Central memory CD4-positive, alpha-beta T cell (primary cell): Measurements from ENCODE around the gene ZDHHC1.
"Not testable (repeated sequence)": the region's sequence is repeated elsewhere in the genome, so short reads cannot be mapped to it uniquely, and the experiment has no call there.

Source experiments
- DNase-seq: peaks from one replicate; pipeline ENCODE4 v3.0.0; 2022

ZDHHC1 gene

DNA sequence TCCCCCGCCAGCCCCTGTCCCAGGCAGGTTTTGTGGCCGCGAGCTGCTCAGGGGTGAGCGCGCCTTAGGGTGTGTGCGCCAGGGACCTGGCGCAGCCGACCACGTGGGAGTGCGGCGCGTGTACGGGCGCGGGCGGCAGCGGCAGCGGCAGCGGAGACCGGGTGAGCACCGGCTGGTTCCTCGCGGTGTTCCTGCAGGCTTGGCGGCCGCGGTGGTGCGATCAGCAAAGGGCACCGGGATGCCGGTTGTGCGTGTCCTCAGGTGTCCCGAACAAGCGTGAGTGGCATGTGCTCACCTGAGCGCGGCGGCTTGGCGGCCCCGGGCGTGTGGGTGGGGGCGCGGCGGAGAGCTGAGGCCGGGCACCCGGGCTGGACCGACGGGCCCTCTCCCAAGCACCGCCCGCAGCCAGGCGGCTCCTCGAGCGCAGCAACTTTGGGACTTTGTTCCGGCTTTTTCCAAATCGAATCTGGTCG, 14.3 kb upstream of the ZDHHC1 start:
- no peak for DNase-seq

DNA sequence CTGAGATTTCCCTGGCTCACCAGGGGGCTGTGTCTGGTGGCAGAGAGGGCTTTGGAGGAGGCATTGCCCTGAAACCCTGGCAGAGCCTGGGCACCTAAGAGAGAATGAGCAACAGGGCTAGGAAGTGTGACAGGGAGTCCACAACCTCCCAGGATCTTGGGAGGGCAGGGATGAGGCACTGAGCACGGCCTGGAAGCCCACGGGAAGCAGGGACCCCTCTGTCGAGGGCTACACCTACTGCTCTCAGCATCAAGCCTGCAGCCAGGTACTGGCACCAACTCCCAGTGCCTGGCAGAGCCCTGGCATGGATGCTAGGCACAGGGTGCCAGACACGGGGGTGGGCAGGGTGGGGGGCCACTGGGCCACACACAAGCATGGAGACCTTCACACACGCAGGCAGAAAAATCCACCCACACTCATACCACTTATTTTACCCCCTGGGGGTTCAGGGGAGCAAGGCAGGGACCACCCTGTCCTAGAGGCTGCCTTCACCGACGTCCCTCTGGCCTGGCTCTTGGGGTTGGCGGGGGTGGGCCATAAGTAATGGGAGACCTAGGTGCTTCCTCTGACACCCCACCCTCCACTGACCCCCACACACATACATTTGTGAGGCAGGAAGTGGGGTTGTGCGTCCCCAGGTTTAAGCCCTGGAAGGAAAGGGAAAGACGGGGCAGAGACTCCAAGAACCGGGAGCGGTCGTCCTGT, 13.7 kb upstream of the ZDHHC1 start:
- DNase-seq, result no peak

DNA sequence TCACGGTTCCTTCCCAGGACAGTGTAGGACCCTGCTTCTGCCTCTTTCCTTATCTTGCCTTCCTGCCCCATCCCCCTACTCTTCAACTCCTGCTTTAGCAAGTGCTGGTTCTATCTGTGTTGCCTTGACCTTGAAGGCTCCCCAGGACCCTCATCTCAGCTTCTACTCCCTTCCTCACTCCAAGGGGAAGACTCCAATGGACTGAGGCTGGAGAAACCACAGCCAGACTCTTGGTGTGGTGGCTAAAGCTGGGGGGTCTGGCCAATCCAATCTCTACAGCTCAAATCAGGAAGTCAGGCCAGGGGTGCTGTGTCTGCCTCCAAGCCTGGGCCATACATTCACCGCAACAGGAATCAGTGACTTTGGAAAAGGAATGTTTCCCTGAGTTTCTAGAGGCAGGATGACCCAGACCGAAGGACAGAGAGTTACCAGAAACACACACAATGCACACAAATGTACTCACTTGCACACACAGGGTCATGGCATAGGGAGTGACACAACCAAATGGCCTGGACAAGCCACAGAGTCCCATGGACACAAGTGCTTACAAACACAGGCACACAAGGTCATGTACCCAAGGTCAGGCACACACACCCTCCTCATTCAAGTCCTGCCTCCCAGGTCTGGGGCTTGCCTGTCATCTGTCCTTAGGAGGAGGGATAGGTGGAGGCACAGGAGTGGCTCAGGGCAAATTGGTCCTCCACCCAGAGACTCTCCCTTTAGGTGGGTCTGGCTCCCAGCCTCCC, 12.9 kb upstream of the ZDHHC1 start:
- DNase-seq, result no peak

DNA sequence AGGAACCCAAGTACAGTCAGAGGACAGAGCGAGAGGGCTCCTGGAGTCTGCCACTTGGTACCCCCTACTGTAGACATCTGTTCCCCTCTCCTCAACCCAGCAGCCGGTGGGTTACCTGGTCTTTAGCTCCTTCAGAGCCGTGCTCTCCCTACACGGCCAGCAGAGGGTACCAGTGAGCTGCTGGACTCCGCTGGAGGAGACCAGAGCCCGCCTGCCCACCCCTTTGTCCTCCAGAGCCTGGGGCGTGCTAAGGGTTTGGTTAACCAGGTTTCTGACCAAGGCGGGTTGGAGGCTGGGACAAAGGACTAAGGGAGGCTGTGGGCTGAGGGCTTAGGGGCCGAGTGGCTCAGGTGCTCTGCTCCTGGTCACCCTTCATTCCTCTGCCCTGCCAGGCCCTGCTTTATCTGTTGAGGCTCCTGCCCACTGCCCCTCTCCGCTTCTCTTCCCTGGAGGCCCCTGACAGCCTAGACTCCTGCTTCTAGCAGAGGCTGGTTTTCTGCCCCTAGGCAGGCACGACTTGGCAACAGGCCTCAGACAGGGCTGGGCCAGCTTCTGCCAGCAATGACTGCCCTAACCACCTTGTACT, 12.0 kb upstream of the ZDHHC1 start:
- DNase-seq, result peak; percentile 28

DNA sequence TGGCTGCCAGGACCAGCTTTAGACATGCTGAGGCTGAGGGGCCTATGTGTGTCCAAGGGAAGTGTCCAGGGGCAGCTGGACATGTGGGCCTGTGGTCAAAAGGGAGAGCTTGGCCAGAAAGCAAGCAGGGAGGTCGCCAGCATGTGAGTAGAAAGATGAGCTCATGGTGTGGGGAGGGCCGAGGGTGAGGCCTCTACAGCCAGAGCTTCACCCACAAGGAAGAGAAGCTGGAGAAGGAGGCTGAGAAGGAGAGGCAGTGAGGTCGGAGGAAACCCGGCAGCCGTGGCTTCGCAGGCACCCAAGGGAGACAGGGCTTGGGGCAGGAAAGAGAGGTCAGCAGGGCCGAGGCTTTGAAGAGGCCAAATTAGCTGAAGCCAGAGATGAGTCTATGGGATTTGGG, 10.7 kb upstream of the ZDHHC1 start:
- DNase-seq, result no peak

DNA sequence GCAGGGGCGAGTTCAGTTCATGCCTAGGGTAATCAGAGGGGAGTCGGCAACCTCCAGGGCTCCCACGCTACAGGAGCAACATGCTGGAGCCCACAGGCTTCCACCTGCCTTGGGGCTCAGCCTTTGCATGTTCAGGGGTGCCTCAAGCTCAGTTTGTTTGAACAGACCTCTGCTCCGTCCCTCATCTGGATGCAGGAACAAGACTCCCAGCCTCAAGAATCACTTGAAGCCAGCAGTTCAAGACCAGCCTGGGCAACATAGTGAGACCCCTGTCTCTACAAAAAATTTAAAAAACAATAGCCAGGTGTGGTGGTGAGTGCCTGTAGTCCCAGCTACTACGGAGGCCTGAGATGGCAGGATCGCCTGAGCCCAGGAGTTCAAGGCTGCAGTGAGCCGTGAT, 9.7 kb upstream of the ZDHHC1 start:
- DNase-seq, result no peak

DNA sequence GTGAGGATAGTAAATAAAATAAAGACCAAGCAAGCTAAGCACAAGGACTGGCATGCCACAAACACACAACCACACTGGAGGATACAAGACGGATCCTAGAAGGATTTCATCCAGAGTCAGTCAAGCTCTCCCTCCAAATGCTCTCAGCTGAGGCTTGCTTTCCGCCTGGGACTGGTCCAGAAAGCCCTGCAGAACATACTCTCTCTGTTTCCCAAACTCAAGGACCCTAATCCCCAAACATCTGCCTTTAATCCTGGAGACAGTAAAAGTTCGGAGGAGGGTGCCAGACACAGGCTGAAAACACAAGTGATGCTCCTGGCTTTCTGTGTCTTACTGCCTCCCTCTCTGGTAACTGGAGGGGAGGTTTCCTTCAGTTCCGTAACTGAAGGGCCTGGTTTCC, 9.3 kb upstream of the ZDHHC1 start:
- no peak for DNase-seq

DNA sequence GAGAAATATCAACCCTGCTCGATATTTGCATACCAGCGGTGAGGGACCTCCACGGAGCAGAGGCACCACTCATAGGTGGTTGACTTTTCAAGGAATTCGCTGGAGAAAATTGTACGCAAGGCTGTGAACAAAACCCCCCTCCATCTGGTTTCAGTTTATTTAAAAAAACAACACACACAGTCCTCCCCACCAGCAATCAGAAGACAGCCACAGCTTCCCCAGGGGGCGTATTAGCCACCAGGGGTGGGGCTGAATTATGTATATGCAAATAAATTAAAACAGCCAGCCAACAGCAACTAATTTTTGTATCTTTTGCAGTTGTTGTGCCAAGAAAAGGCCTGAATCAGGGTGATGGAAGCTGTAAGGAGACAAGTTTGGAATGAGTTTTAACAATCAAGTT, 8.8 kb upstream of the ZDHHC1 start:
- DNase-seq, result no peak

DNA sequence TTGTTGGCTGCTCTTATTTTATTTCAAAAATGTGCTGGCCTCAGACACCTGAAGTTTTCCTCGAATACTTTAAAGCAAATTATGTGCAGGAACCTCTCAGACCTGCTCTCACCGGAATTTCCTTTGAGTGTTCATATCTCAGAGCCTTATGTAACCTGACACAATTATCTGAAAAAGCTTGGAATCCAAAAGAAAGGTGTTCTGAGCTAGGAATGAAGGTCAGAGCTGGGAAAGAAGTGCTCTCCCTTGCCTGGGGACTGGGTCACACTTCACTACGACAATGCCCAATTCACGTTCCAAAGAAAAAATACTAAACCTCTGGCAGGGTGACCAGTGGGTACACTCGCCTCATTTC, 8.0 kb upstream of the ZDHHC1 start:
- no peak for DNase-seq

DNA sequence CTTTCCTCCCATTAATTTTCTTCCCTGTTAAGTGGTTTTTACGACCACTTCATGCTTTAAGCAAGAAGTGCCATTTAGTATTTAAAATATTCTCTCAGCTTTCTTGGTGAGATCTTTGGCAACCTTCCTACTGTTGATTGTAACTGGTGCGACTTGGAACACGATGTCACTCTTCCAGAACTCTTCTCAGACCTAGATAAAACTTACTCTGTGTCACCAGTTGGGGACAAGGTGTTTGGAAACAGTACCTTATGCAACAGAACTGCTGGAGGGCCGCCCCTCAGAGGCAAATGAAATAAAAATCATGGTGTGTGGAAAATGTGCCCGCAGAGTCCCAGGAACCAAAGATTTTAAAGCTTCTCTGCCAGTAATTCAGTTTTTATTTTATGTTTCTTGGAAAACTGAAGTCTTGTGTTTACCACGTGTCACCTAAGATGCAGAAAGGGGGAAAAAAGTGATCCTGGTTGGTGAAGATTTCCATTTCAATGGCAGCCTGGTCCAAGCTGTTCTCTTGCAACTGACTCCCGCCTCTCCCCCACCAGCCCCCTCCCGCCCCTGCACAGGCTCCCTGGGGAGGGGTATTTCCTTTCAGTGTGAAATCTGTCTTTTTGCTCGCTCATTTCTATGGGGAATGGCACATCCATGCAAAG, 7.5 kb upstream of the ZDHHC1 start:
- DNase-seq, result no peak

DNA sequence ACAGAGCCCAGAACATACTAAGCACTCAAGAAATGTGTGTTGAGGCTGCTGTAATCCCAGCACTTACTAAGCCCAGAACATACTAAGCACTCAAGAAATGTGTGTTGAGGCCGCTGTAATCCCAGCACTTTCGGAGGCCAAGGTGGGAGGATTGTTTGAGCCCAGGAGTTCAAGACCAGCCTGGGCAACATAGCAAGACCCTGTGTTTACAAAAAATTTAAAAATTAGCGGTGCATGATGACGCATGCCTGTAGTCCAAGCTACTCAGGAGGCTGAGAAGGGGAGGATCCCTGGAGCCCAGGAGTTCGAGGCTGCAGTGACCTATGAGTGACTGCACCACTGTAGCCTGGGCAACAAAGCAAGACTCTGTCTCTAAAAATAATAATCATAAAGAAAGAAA, 6.7 kb upstream of the ZDHHC1 start:
- DNase-seq, result no peak

DNA sequence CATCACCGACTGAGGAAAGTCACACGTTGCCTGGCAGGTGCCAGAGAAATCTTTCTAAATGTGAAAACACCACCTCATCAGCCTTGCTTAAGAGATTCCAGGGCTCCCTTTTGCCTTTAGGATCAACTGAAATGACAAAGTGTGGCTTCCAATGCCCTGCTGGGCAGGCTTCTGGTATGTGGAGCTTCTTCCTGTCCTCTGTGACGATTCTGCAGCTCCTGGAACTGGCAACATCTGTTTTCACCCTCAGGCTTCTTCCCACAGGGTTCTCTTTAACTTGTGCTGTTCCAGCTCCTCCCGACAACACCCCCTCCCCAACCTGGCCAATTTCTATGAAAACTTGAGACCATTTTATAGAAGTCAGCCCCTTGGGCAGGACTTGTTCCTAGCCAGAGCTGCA, 4.8 kb upstream of the ZDHHC1 start:
- no peak for DNase-seq

DNA sequence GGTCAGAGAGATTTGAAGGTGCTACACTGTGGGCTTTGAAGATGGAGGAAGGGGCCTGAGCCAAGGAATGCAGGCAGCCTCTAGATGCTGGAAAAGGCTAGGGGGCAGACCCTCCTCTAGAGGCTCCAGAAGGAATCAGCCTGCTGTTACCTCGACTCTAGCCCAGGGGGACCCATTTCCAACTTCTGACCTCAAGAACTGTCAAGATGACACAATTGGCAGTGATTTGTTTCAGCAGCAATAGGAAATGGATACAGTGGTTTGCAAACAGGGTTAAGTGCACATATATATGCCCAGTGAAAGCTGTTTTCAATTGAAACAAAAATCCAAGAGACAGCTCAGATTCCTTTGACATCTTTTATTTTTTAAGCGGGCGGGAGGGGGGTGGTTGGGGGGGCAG, 3.7 kb upstream of the ZDHHC1 start:
- DNase-seq, result no peak

DNA sequence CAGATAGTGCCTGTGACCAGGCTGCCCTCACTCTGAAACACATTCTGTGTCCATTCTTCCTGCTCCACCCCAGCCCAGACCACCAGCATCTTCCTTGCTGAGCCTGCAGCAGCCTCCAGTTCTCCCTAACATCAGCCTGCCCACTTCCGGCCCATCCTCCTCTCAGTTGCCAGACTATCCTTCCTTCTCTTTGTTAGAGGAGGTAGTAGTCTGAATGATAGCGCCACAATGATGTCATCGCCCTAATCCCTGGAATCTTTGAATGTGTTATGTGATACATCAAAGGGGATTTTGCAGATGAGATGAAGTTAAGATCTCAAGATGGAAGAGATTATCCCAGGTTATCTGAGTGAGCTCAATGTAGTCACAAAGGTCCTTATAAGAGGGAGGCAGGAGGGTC, 3.2 kb upstream of the ZDHHC1 start:
- no peak for DNase-seq

DNA sequence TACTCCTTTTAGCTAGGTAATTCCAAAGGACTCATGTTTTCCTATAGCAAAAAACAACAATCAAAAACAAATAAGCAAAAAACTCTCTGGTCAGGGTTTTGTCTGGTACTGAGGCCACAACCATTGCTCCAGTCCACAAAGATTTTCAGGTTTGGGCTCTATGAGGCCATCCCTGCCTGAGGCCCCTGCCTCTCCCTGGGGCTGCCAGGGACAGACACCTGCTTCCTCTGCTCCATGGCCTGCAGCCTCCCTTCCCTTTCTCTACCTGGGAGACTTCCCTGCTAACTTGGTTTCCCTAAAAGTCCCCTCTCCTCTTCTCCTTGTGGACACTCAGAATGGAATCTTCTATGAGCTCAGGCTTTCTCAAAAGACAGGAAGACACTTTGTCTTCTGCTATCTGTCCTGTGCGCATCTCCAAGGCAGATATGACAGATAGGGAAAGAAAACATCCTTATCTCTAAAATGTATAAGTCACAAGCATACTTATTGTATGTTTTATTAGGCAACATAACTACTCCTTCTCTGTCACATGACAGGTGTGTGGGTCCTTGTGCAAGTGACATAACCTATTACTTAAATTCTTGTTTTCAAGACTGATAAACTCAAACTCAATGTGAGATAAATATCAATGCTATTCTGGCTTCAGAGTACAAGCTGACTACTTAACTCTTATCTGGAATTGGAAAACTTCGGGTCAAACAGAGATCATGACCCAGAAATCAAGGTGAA, 1.2 kb upstream of the ZDHHC1 start:
- DNase-seq, result no peak

DNA sequence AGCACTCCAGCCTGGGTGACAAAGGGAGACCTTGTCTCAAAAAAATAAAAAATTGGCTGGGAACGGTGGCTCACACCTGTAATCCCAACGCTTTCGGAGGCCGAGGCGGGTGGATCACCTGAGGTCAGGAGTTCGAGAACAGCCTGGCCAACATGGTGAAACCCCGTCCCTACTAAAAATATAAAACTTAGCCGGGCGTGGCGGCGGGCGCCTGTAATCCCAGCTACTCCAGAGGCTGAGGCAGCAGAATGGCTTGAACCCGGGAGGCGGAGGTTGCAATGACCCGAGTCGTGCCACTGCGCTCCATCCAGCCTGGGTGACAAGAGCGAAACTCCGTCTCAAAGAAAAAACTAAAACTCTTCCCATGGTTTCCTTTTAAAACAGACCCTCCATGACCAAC, 856 bp downstream of the ZDHHC1 start:
- DNase-seq, result not testable (repeated sequence)

DNA sequence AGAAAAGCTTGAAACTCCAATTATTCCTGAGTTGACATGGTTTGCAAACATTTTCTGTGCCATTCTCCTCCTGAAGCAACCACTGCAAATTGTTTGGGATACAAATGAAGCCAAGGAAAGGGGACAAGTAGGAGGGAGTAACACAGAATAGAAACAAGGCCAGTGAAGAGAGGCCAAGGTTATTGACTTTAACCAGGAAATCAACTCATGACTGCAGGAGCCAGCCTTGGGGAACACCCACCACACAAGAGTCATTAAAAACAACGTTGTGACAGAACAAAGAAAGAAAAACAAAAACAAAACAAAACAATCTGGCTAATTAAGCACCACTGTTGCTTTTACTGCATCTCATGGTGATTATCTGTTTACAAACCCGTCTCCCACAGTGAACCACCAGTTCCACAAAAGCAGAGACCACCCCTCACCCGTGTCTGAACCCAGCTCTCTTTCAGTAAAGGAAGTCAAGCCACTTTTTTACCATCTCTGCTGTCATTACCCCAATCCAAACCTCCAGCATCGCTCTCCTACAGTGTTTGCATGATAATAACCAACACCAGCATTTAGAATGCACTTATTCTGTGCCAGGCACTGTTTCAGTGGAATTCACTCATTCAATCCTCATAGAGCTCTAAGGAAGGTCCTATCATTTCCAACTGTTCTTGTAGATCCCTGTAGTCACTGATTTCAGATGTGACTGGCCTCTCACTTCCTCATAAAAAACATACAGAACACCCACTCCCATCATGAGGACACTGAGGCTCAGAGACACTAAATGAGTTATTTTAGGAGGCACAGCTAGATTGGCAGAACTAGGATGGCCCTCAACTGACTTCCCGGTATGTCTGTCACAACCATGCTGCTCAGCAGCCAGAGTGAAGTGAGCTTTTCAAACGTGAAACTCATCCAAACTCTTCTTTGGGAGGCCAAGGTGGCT, 2.0 kb downstream of the ZDHHC1 start:
- no peak for DNase-seq

DNA sequence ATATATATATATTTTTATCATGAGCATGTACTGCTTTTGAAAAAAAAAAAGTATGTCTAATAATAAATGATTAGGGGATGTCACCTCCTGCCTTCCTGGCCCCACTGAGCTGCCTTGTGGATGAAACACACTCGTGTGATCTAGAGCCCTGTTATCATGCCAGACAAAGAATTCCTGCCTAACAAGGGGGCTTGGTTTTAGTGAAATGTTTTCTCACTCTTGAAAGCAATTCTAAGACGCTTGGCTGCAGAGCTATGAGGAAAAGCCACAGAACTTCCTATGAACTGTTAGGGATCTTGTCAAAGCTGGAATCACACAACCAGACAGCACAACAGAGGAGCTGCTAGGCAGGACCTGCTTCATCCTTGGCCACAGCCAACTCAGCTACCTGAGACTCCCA, 4.0 kb downstream of the ZDHHC1 start:
- DNase-seq, result no peak

DNA sequence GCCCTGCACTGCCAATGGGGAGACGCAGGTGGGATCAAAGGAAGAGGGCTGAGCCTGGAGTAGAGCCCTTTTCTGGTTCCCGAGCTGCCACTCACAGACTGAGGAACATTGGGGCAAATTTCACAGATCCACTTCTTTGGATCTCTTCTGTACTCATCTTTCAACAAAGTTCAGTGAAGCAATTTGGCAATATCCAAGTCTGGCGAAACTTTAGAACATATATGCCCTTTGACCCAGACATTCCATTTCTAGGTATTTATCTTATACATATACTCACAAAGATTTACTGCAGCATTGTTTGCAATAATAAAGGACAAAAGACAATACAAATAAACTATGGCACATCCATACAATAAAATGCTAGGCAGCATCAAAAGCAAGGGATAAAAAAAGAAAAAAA, 4.9 kb downstream of the ZDHHC1 start:
- no peak for DNase-seq

DNA sequence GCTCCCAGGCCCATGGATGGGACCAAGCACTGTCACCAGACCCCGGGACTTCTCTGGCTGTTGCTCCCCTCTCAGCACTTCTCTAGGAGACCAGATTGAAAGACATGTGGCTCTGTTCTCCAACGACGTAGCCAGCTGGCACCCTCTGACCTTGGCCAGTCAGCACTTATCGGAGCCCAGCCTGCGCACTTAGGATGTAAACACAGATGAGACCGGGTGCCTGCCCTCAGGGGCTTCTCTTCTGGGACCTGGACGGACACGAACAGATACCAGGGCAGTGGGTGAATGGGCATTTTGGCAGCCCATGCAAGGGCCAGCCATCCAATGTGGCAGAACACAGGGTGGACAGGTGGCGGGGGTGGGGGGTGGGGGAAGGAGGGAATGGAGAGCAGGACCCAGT, 6.6 kb downstream of the ZDHHC1 start:
- no peak for DNase-seq

DNA sequence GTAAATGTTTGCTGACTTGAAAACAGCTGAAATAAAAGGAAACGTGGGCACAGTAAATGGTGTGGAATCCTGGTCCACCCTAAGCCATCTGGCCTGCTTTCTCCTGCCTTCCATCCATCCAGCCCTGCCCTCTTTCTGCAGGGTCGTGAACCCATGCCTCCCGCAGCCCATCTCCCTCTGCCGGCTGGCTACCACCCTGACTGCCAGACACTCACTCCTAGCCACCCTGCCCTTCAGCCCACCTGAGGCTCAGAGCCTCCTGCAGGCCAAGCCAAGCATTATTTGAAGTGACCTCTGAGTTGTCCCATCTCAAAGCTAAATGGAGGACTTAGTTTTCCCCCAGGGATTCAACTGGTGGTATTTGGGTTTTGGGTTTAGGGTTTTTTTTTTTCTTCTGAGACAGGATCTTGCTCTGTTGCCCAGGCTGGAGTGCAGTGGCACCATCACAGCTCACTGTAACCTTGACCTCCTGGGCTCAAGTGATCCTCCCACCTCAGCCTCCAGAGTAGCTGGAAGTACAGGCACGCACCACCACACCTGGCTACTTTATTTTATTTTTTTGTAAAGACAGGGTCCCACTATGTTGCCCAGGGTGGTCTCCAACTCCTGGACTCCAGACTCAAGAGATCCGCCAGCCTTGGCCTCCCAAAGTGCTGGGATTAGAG, 8.4 kb downstream of the ZDHHC1 start:
- no peak for DNase-seq
